Spleen (tissue), 7 donors: ENCODE data around the gene PYGO2.

Experiments used
- POLR2A ChIP-seq, 3 donors: fragments of 450-650 bp; IDR thresholded peaks; one replicate each; pipeline ENCODE4 v1.5.1; 2017; ENCODE audit warnings: antibody characterized with exemption in 3 of 3, mild to moderate bottlenecking in 1 of 3
- POLR2AphosphoS5 ChIP-seq, 3 donors: sonication (generic); formaldehyde crosslinking; IDR thresholded peaks; one replicate each; pipeline ENCODE4 v1.5.1; 2017; ENCODE audit warnings: antibody characterized with exemption in 3 of 3
- TF ChIP-seq, protein P1 (sequence below), 11 experiments: fragments of 200-600 bp in 7 of 11; fragments of 450-650 bp in 4 of 11; sonication (generic) in 4 of 11; IDR thresholded peaks in 8 of 11; conservative IDR thresholded peaks in 3 of 11; 1 replicate in 7 of 11; 2 replicates in 4 of 11; pipeline versions ENCODE4 v1.4.0 to v1.8.0; 2016 to 2021; ENCODE audit warnings: antibody characterized with exemption in 11 of 11, inconsistent platforms in 4 of 11, mild to moderate bottlenecking in 1 of 11
- donor health status: DM: no; HTN: no; CAD: no; lungs with moderate emphysema.
- donor health status: DM: no; HTN: no; CAD: no.
- donor health status: DM: no; HTN: no; CAD: no.

DNA sequence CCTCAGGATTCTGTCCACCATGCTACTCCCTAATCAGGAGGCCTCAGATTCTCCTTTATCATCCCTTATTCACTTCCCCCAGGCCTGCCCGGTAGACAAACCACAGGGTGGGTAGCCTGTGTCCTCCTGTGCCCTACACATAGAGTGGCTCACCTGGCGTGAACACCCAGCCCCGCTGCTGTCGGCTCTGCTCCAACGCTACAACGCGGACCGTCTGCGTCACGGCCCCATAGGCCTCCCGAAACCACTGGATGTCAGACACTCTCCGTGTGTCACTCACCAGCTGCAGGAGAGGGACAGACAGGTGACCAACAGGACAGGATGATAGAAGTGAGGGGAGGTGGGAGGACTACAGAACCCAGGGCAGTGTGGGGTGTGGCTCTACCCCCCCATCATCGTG, 35.4 kb downstream of the PYGO2 start:
- TF ChIP-seq POLR2AphosphoS5 (IDR thresholded peaks at IDR 0.05) (peak in 2 of 3 donors; percentile 15 to 27), POLR2A (IDR thresholded peaks at IDR 0.05) (no peak)
- TF ChIP-seq, protein P1, sequence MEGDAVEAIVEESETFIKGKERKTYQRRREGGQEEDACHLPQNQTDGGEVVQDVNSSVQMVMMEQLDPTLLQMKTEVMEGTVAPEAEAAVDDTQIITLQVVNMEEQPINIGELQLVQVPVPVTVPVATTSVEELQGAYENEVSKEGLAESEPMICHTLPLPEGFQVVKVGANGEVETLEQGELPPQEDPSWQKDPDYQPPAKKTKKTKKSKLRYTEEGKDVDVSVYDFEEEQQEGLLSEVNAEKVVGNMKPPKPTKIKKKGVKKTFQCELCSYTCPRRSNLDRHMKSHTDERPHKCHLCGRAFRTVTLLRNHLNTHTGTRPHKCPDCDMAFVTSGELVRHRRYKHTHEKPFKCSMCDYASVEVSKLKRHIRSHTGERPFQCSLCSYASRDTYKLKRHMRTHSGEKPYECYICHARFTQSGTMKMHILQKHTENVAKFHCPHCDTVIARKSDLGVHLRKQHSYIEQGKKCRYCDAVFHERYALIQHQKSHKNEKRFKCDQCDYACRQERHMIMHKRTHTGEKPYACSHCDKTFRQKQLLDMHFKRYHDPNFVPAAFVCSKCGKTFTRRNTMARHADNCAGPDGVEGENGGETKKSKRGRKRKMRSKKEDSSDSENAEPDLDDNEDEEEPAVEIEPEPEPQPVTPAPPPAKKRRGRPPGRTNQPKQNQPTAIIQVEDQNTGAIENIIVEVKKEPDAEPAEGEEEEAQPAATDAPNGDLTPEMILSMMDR (IDR thresholded peaks at IDR 0.05 in 8 of 11, conservative IDR thresholded peaks at IDR 0.05 in 3 of 11), result no peak
